SK-N-DZ (cell line): ENCODE measurements around the gene S100A13.

Experiments
- DNase-seq: peaks from one replicate; pipeline ENCODE4 v3.0.0-alpha.2; 2015; ENCODE audit warnings: low spot score

The S100A13 gene

DNA sequence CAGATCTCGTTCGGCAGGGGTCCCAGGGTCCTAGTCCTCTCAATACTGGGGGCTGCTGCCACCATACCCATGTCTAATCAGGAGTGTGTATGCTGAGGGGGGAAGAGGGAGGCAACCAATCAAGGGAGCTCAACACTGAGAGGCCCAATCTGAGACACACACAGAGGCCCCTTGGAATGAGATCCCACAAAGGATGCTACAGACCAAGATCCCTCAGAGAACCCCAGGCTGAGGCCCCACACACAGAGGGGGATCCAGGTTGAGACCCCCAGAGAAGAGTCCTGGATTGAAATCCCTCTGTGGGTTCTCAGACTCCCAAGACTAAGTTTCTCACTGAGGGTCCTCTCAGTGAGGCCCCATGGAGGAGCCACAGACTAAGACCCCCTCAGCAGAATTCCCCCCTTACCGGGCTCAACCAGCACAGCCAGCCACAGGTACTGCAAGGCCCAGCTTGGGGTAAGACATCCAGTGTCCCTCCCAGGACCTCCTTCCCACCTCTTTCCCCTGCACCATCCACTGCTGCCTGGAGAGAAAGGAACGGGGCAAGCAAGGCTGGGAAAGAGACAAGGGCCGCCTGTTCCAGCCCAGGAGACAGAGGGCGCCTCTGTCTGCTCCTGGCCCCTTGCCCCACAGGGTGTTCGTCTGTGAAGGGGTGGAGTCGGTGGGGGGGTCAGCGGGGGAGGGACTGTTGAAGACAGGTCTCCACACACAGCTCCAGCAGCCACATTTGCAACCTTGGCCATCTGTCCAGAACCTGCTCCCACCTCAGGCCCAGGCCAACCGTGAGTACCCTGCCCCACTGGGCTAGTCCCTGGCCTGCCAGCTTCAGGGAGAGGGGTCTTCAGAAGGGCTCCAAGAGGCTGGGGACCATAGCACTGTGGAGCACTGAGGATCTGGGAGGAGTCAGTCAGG lies 666 bp upstream of the S100A13 start, which contains the start of gene S100A1:
TSS of gene S100A1 (plus strand) at position 720 of the 912 bp plus-strand sequence. CDS start 2,088 bp downstream, outside the sequence.
- no peak for DNase-seq

DNA sequence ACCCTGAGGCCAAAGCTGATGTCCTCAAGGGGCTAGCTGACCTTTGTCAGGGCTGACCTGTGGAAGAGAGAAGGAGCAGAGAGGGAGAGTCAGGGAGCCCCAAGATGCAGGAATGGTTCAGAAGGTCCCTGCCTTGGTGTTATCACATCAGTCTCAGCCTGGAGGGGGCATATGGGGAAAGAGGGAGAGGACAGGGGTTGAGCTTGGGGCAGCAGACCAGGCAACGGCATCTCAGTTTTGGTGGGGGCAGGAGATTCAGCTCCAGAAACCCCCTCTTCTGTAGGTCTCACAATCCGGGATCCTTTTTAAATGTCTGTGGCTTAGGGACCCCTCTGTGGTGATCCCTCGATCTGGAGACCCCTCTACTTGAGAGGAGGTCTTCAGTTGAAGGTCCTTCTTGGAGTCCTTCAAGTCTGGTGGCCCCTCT lies 815 bp downstream of the S100A13 start:
- no peak for DNase-seq

DNA sequence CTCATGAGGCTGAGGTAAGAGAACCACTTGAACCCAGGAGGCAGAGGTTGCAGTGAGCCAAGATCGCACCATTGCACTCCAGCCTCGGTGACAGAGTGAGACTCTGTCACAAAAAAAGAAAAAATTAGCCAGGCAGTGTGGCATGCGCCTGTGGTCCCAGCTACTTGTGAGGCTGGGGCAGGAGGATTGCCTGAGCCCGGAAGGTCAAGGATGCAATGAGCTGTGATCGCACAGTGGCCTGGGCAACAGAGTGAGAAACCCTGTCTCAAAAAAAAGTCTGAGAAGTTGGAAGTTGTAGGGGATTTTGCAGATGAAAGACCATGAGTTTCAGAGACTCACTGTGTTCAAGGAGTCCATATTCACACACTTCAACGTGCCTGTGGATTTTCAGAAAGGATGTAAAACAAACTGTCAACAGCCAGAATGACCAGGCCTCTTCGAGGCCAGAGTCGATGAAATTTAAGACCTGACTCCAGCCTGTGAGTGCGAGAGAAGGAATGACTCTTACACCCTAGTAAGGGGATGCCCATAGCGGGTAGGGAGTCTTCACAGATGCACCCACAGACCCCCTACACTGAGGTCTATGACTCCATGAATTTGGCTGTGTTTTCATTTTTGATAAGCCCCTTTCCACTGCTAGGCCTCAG lies 2.2 kb downstream of the S100A13 start:
- no peak for DNase-seq

DNA sequence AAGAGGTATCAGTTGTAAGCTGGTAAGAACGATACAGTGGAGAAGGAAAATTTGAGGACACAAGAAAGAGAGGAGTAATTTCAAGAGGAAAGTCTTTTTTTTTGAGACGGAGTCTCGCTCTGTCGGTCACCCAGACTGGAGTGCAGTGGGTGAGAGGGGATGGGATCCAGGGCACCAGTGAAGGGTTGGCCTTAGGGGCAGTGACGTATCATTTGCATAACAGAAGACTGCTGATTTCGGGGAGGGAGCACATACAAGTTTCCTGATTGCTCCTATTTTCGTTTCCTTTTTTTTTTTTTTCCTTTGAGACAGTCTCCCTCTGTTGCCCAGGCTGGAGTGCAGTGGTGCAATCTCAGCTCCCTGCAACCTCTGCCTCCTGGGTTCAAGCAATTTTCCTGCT lies 4.2 kb downstream of the S100A13 start:
- no peak for DNase-seq

DNA sequence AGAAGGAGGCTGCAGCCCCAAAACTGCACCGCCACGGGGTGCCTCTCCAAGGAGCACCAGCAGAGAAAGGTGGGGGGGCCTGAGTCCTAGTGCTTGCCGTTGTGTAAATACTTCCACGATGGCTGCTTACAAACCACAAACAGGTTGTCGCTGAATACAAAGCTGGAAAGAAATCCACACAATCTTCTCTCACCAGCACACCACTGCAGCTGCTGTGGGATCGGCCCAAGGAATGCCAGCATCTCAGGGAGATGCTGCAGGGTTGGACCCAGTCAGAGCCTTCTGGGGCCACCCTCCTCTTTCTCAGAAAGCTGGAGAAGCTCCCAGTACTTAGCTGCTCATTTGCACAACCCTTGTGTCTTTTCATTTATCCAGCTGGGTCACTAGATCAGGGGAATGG lies 8.1 kb downstream of the S100A13 start:
- no peak for DNase-seq

DNA sequence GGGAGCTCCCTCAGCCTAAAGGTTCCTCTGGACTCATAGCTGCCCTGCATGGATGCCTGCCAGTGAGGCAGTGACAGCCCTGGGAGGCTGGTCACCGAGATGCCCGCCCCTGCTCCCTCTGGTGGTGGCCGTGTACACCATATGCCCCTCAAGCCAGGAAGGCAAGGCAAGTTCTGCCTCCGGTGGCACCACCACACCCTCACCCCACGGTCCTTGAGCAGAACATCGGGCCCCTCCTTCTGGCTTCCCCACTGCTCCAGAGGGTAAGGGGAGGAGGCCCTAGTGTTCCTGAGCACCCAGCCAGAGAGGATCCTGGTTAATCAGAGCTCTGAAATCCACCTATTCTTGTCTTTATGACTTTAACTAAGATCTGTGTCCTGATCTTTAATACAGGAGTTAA lies 9.6 kb downstream of the S100A13 start:
- DNase-seq: peak; percentile 60

DNA sequence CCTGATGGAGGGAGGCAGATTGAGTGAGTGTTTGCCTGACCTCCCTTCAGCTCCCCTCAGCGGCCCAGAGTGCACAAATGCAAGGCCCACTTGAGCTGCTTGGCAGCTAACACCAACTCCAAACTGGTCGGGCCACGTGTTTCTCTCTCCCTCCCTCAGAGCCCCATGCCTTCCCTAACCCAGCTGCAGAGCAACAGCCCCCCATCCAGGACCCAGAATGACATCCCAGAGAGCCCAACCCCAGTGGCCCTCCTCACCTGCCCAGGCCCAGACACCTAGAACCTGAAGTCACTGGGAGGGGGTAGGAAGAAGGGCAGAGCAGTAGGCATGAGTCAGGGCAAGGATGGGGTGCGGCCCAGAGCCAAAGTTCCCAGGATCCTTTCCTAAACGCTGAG lies 10.4 kb downstream of the S100A13 start:
- no peak for DNase-seq

DNA sequence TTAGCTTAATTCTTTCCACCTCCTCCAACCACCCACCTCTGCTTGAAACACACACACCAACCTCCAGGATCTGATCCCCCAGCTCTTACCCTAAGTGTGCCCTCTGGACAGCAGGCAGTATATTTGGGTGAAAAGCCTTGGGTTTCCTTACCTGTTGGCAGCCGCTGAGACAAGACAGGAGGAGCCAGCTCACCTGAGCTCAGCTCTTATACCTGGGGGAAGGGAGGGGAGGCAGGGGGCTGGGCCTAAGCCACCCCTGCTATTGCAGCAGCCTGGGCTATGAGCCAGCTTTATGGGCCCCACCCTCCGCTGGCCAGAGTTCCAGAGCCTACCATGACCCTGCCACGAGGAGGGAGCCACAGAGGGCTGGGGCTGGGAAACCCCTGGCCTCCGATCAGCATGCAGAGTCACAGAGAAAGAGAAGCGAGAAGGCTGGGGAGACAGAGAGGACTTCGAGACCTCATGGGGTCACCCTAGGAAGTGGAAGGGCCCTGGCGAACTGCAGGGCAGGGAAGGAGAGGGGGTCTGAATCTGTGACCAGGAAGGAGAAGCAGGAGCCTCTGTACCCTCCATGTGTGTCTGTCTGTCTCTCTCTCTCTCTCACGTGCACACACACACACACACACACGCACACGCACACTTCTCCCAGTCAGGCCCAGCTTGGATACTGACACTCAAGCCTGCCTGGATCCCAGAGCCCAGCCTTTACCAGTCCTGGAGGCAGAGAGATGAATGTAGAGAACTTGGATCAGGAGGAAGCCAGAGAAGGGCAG lies 11.0 kb downstream of the S100A13 start, which contains the start of gene S100A14:
TSS of gene S100A14 (minus strand) at position 182 of the 773 bp plus-strand sequence. CDS start 467 bp downstream, outside the sequence.
- DNase-seq: no peak

DNA sequence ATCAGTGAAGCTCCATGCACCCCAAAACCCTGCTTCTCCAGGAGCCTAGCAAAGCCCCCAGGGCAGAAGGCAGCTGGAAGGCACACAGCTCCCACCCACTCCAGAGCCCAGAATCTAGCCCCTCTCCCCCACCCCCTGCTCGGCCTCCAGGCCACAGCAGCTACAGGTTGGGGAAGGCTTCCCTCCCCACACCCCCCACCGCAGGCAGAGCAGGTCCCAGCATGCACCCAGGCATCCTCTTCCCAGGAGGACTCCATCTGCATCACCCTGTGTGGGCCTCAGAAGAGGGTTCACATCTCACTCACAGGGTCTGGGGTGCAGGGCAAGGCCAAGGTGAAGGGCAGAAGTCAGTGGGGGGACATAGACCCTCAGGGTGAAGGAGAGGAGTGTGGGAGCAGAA lies 11.9 kb downstream of the S100A13 start:
- DNase-seq: no peak

DNA sequence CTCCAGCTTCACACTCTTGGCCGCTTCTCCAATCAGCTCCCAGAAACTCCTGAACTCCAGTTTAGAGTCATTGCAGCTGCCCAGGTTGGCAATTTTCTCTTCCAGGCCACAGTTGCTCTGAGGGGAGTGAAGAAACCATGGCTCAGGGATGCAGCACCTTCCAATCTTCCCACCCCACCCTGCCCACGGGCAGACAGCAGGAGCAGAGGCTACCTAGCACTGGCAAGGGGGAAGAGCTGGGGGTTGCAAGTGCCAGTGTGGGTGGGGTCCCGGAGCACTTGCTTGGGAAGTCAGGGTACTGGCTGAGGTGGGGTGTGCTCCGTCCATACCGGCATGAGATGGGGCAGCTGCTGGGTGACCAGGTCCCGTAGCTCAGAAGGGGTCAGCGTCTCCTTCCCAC lies 12.4 kb downstream of the S100A13 start:
- DNase-seq: no peak

DNA sequence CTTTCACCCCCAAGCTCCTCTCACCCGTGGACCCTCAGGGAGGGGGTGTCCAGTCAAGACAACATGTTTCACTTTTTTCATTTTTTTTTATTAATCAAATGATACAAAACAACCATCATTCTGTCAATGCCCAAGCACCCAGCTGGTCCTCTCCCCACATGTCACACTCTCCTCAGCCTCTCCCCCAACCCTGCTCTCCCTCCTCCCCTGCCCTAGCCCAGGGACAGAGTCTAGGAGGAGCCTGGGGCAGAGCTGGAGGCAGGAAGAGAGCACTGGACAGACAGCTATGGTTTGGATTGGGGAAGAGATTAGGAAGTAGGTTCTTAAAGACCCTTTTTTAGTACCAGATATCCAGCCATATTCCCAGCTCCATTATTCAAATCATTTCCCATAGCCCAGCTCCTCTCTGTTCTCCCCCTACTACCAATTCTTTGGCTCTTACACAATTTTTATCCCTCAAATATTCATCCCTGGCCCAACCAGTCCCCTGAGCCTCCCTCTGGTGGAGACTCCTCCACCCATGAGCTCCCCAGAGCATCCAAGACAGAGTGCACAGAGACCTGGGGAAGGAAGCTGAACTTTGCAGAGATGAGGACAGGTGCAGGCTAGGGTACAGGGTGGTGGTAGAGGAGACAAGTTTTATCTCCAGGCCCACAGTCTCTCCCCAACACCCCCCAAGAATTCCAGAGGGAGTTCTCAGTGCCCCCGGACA lies 13.0 kb downstream of the S100A13 start:
- no peak for DNase-seq

DNA sequence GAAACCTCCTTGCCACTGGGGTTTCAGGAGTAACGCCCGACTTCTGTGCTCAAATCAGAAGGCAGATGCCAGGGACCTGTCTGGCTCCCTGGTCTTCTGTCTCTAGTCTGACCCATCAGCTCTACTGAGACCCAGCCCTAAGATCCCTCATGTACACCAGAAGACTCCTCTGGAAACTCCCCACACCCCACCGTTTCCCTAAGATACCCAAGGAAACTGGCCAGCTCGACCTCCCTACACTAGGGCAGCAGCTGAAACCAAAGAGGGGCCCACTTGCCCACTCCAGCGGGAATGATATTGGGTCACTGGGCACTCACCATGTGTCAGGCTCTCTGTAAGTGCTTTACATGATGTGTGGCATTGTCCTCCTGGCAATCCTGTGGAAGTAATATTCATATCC lies 13.9 kb downstream of the S100A13 start:
- DNase-seq: no peak

DNA sequence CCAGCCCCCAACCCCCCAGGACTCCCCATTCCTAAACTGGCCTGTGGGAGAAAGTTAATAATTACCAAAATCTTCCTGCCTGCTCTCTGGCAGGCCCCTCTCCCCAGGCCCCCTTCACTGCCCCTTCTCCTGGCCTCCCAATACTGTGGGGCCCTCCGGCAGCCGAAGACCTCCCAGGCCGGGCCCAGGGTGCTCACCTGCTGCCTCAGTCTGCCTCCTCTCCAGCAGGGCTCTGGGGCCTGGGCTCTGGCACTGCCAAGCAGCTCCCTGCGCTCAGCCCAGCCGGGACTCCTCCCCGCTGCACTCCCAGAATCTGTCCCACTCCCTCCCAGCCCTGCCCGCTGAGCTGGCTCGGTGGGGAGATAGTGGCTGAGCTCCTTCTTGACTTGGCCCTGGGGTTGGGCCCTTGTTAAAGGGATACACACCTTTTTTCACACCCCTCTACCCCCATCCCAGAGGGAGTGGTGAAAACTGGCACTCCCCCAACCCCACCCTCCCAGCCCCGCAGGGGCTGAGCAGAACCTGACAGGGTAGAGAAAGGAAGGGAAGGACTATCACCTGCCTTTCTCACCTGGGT lies 14.5 kb downstream of the S100A13 start, which contains the start of gene S100A16:
TSS of gene S100A16 (minus strand) at position 383 of the 577 bp plus-strand sequence. CDS start 4,986 bp downstream, outside the sequence.
- no peak for DNase-seq

DNA sequence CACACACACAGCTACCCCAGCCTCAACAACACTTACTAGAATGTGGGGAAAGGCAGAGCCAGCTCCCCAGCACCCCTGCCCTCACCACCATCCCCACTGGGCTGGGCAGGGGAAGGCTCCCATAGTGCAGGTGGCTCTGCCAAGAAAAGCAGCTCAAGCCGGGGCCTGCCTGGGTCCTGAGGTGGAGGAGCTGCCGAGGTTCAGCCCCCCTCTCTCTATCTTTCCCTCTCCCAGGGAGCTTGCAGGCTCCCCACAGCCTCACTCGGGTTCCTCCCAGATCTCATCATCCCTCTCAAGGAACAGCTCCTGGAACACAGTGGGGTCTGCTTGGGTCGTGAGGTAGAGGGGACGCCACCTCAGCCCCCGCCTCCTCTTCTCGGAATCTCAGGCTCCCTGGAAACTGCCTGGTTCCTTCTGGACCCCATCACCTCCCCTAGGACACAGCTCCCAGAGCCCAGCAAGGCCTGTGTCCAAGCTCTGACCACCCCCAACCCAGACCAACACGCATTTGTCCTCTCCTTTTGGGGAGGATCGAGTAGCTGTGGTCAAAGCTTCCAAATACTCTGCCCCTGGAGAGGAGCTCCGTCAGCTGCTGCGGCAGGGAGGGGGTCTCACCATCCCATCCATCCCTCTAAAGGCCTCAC lies 15.1 kb downstream of the S100A13 start:
- no peak for DNase-seq

DNA sequence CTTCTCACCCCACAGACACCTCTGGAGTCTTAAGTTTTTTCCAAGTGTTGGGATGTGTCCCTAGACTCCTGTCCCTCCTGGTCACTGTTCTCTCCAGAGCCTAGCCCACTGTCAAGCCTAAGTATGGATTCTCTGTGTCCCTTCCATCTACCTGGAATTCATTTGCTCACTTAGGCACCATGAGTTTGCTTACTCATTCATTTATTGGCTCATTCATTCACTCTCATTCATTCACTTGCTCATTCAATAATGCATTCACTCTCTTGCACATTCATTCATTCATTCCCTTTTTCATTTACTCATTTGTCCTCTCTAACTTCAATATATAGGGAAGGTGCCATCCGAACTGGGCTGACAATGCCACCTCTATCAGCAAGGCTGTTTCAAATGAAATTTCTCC lies 15.9 kb downstream of the S100A13 start:
- no peak for DNase-seq

DNA sequence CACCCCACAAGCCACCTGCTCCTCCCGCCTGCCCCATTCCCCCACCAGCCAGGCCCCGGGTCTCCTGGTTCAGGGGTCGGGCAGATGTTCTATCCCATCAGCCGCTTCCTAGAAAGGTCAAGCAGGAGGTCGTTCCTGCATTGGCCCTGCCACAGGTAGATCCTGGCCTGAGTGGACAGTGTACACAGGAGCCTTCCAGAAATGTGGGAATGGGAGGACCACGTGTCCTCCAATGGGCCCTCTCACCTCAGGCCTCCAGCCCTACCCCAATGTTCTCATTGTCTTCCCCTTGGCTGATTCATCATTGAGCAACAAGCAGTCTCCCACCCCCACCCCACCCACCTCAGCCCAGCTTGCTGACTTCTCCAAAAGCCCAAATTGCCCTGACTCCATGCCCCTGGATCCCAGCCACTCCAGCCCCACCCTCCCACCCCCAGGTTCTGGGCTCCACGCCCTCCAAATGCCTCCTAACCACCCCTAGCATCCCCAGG lies 16.4 kb downstream of the S100A13 start:
- DNase-seq: no peak

DNA sequence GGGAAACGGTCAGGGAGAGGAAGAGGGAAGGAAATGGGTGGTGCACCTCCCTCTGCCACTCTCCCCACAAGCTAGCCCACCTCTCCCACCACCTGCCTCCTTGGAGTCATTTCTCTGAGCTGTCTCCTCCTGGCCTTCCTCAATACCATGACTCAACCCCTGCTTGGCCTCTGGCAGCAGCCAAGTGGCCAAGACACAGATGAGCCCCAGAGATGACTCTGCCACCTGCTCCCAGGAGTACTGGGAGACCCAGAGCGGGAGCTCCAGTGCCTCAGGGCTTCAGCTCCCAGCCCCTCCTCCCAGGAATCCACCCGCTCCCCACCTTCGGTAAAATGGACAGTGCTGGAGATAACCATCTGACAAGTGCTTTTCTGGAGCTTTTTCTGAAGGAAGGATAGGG lies 17.0 kb downstream of the S100A13 start:
- DNase-seq: peak; percentile 70

DNA sequence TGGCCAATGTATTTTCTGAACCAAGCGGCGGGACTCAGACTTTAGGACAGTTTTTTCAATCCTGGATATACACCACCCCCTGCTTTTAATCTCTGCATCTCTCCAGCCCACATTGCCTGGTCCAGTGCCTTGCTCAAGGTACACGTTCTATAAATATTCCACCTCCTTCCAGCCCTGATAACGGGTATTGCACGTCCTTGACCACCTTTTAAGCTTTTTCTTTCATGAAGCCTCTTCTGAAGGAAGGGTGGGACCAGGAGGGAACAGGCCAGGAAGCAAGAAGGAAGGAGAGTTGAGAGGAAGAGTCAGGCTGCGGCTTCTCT lies 17.8 kb downstream of the S100A13 start:
- no peak for DNase-seq

DNA sequence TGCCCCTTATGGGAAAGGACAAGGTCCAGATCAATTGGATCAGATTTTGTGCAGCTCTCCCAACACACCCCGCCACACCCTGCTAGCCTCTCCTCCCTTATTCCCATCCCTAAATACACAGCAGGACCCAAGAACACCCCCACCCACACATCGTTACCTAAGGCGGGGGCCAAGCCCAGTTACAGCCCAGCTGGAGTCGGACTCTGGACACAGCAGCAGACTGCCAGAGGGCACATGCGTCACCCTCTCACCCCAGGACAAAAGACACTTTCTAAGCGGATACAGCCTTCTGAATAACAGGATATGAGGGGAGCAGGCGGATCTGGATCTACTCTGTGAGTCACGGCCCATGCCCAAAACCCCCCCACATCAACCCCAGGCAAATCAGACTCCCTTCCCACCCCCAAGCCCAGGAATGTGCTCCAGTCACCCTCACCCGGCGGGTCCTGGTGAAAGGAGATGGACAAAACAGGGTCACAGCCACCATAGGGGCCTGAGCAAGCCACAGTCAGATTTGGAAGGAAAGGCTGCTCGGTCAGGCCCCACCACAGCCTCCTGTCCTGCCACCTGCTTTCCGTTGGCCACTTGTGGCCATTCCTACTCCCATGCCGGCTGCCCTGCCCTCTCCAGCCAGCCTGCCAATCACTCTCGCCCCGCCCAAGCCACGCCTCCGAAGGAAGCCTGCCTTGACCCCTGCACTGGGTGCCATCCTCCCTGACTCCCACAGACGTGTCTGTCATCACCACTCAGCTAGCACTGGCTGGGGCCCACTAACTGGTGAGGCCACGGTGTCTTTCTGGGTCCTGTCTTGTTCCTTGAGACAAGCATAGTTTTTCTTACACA lies 18.3 kb downstream of the S100A13 start:
- DNase-seq: peak; percentile 73
